ENCODE results near the gene YJEFN3.

The YJEFN3 gene

GRCh38 chr19:19544257-19544953 lies 15.7 kb downstream of the YJEFN3 start:
- no peaks in the 10 kb centered on the region for H3K79me2 ChIP-seq (ENCODE audit: insufficient read depth, low read length)
- no peaks in the 10 kb centered on the region for H3K27me3 ChIP-seq (ENCODE audit: insufficient read depth, low read length, poor library complexity, severe bottlenecking)
- H3K36me3 ChIP-seq (ENCODE audit: insufficient read depth, low read length) = no peaks in the 10 kb centered on the region
- no peaks in the 10 kb centered on the region for H3K9me3 ChIP-seq (ENCODE audit: insufficient read depth, low read depth, low read length)
- H3K4me3 ChIP-seq (ENCODE audit: low read length, poor library complexity, severe bottlenecking) = no peak overlapping the region
- H3K4me2 ChIP-seq (ENCODE audit: low read depth, low read length, poor library complexity, severe bottlenecking) = no peak overlapping the region
- no peaks in the 10 kb centered on the region for H3F3A ChIP-seq (ENCODE audit: low read depth)
- TF ChIP-seq EZH2phosphoT487 (IDR thresholded peaks at IDR 0.05; ENCODE audit: borderline replicate concordance) (no peak), CTCF (conservative IDR thresholded peaks at IDR 0.05; ENCODE audit: low read length) (no peak)
- no peaks in the 10 kb centered on the region for H3K9me2 ChIP-seq (replicated peaks; ENCODE audit: low read depth, low read length)
- no peaks in the 10 kb centered on the region for H3K4me1 ChIP-seq (ENCODE audit: insufficient read depth, low read length, poor library complexity, severe bottlenecking)
- H2AFZ ChIP-seq (ENCODE audit: low read length) = no peak overlapping the region
- H4K20me1 ChIP-seq (ENCODE audit: insufficient read depth, low read length, poor library complexity, severe bottlenecking) = no peaks in the 10 kb centered on the region
- H3K9ac ChIP-seq (ENCODE audit: low read depth, low read length, poor library complexity, severe bottlenecking) = no peak overlapping the region

GRCh38 chr19:19544954-19545591 lies 16.4 kb downstream of the YJEFN3 start:
- Histone ChIP-seq H3K9me3 (ENCODE audit: insufficient read depth, low read depth, low read length) (no peaks in the 10 kb centered on the region), H3K36me3 (ENCODE audit: insufficient read depth, low read length) (no peaks in the 10 kb centered on the region), H3F3A (ENCODE audit: low read depth) (no peaks in the 10 kb centered on the region), H3K79me2 (ENCODE audit: insufficient read depth, low read length) (no peaks in the 10 kb centered on the region), H3K4me2 (ENCODE audit: low read depth, low read length, poor library complexity, severe bottlenecking) (no peak overlapping the region), H3K9me2 (replicated peaks; ENCODE audit: low read depth, low read length) (no peaks in the 10 kb centered on the region), H4K20me1 (ENCODE audit: insufficient read depth, low read length, poor library complexity, severe bottlenecking) (no peaks in the 10 kb centered on the region), H3K4me3 (ENCODE audit: low read length, poor library complexity, severe bottlenecking) (no peak overlapping the region), H3K27me3 (ENCODE audit: insufficient read depth, low read length, poor library complexity, severe bottlenecking) (no peaks in the 10 kb centered on the region), H3K9ac (ENCODE audit: low read depth, low read length, poor library complexity, severe bottlenecking) (no peak overlapping the region), H3K4me1 (ENCODE audit: insufficient read depth, low read length, poor library complexity, severe bottlenecking) (no peaks in the 10 kb centered on the region), H2AFZ (ENCODE audit: low read length) (no peak overlapping the region)
- TF ChIP-seq EZH2phosphoT487 (IDR thresholded peaks at IDR 0.05; ENCODE audit: borderline replicate concordance) = no peak

DNA sequence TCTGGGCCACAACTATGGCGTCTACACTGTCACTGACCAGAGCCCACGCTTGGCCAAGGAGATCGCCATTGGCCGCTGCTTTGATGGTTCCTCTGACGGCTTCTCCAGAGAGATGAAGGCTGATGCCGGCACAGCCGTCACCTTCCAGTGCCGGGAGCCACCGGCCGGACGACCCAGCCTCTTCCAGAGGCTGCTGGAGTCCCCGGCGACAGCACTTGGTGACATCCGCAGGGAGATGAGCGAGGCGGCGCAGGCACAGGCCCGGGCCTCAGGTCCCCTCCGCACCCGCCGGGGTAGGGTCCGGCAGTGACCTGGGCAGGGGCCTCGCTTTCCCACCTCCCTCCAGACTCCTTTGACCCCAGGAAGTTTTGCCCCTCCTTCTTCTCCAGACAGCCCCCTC lies 17.0 kb downstream of the YJEFN3 start:
- H3K9me2 ChIP-seq (replicated peaks; ENCODE audit: low read depth, low read length) = no peaks in the 10 kb centered on the region
- no peak for TF ChIP-seq EZH2phosphoT487 (IDR thresholded peaks at IDR 0.05; ENCODE audit: borderline replicate concordance)
- TF ChIP-seq CTCF (conservative IDR thresholded peaks at IDR 0.05; ENCODE audit: low read length) = no peak
- no peaks in the 10 kb centered on the region for H4K20me1 ChIP-seq (ENCODE audit: insufficient read depth, low read length, poor library complexity, severe bottlenecking)
- H3K4me1 ChIP-seq (ENCODE audit: insufficient read depth, low read length, poor library complexity, severe bottlenecking) = no peaks in the 10 kb centered on the region
- no peaks in the 10 kb centered on the region for H3K9me3 ChIP-seq (ENCODE audit: insufficient read depth, low read depth, low read length)
- no peak overlapping the region for H3K4me3 ChIP-seq (ENCODE audit: low read length, poor library complexity, severe bottlenecking)
- H2AFZ ChIP-seq (ENCODE audit: low read length) = no peak overlapping the region
- no peak overlapping the region for H3K4me2 ChIP-seq (ENCODE audit: low read depth, low read length, poor library complexity, severe bottlenecking)
- H3K36me3 ChIP-seq (ENCODE audit: insufficient read depth, low read length) = no peaks in the 10 kb centered on the region
- no peaks in the 10 kb centered on the region for H3K79me2 ChIP-seq (ENCODE audit: insufficient read depth, low read length)
- H3F3A ChIP-seq (ENCODE audit: low read depth) = no peaks in the 10 kb centered on the region
- no peaks in the 10 kb centered on the region for H3K27me3 ChIP-seq (ENCODE audit: insufficient read depth, low read length, poor library complexity, severe bottlenecking)
- no peak overlapping the region for H3K9ac ChIP-seq (ENCODE audit: low read depth, low read length, poor library complexity, severe bottlenecking)

Measured in Loucy (cell line).